NCI-H1048 (cell line): ENCODE data around the gene FRMD4A.

Experiments used
- DNase-seq: peaks from one replicate; lab custom pipeline; 2025; lab: John Stamatoyannopoulos, UW

The FRMD4A gene

DNA sequence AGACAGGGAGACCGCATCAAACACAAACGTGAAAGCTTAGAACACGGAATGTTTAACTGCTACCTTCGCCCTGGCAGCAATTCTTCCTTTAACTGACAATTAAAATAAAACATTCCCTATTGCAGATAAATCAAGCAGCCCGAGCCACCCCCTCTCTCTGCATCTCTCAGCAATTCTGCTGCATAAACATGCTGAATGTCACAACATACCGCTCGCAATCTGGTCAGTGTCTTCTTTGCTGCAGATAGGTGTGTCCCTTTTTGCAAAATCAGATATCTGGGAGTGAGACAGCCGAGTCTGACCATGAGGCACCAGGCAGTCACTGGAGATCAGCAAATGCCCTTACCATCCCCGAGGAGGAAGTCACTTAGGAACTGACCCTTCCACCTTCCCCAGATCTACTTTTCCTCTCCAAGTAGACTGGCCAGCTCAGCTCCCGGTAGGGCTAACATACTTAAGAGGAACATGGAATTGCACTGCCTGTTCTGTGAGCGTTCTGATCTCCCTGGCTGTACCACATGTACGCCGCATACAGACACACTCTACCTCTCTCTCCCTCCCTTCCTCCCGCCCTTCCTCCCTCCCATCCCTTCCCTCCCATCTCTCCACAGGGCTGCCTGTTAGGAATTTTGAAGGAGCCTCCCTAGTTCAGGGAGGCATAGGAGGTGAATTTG is at the start of gene FRMD4A:
Gene FRMD4A, minus strand, starts transcription at position 537 of the 674 bp plus-strand sequence.
- no peak for DNase-seq

DNA sequence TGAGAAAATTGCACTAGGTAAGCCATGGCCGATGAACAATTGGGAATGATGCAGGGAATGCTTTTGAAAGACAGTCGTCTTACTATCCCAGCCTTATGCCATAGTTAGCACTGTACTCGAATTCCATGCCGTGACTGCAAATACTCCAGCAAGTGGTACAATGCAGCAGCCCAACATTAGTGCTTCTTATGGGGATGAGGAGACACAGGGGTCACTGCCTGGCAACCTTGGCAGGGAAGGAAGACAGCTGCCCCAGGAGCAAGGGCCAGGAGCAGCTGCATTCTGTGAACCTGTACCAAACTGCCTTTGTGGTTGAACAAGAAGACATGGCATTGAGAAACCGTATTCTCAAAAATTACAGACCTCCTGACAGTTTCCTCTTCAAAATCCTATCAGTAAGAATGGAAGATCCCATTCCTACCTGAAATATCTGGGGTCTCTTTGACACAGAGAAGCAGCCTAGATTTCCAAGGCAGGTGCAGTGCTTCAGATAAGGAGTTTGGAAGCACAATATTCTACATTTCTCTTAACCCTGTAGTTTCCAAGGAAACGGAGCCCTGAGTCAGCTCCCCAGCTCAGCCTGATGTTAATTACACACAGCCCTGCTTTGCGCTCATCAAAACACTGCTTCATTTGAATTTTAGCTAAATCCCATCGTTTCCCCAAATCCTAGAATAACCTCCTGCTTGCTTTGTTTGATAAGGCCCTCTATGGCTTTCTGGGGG is 49.0 kb upstream of the FRMD4A start:
- DNase-seq: no peak

DNA sequence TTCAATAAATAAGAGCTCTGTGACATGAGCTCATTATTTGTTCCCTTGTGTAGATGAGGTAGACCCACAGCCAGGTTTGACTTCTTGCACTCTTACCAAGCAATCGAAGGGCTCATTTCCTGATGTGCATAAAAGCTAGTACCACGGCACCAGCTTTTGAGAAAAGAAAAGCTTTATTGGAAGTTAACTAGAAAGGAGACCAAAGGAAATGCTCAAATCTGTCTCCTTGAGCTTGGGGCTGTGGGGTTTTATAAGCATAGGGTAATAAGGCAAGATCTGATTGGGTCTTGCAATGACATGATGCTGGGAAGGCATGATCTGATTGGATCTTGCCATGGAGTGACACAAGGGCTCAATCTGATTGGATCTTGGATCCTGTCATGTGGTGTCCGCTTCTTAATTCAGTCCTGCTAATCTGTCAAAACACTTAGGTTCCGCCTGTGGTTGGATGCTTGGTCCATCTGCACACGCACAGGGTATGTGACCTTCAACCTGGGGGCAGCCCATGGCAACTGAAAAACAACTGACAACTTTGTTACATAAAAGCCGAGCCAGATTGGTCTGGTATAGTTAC is 47.8 kb upstream of the FRMD4A start:
- no peak for DNase-seq

DNA sequence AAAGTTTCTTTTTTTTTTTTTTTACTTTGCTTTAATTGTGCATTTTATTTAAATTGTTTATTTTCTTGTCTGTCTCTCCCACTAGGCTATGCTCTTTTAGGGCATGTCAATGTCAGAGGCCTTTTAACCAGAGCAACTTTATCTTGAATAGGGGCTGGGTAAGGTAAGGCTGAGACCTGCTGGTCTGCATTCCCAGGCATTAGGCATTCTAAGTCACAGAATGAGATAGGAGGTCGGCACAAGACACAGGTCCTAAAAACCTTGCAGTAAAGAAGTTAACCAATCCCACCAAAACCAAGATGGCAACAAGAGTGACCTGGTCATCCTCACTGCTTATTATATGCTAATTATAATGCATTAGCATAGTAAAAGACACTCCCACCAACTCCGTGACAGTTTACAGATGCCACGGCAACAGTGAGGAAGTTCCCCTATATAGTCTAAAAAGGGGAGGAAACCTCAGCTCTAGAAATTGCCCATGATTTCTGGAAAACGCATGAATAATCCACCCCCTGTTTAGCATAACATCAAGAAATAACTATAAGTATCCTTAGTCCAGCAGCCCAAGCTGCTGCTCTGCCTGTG is 47.0 kb upstream of the FRMD4A start:
- DNase-seq: no peak

DNA sequence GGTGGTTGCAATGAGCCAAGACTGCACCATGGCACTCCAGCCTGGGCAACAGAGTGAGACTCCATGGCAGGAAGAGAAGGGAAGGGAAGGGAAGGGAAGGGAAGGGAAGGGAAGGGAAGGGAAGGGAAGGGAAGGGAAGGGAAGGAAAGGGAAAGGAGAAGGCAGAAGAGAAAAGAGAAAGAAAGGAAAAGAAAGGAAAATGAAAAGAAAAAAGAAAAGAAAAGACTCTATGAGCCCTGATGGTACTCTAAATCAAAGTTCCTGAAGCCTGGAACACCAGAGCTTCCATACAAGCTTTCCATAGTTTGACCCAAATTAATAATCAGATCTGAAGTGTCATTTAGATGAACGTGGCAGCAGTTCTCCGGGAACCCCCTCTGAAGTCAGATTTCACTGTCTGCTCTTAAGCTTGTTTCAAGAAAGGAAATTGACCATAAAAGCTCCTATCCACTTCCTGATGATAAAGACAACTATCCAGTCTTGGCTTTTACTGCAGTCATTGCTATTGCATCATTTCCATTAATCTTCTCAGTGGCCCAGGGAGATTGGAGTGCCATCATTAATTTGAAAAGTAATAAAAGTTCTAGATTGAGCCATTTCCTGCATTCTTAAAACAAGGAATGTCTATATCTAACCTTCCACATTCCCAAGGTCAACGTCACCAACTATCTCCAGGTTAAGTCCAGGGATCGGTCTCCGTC is 44.2 kb upstream of the FRMD4A start:
- DNase-seq: no peak

DNA sequence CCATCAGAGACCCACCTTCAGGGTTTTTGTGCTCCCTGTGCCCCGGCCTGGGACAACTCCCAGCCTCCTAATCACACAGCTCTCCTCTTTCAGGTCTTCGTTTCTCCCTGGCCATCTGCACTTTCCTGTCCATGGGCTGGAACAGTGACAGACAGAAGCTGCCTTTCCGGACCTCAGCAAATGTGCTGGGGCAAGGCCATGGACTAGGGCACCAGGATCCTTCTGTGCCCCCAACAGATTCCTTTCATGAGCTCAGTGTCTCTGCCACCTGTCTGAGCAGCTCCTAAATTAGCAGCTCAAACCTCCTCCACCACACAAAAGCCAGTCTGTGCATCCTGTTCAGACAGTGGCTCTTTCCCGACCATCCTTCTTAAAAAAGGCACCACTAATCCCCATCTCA is 41.9 kb upstream of the FRMD4A start:
- no peak for DNase-seq

DNA sequence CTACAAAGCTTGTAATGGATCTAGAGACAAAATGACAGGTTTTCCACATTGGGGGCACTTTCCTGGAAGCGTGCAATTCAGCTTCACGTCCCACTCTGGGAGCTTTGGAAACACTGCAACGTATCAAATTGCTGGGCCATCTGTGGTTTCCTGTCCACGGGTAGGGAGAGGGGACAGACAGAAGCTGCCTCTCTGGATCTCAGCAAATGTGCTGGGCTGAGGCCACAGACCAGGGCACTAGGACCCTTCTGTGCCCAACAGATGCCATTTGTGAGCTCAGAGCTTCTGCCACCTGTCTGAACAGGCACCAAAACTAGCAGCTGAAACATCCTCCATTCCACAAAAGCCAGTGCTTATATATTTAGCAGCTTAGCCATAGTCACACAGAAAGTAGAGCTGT is 40.9 kb upstream of the FRMD4A start:
- no peak for DNase-seq

DNA sequence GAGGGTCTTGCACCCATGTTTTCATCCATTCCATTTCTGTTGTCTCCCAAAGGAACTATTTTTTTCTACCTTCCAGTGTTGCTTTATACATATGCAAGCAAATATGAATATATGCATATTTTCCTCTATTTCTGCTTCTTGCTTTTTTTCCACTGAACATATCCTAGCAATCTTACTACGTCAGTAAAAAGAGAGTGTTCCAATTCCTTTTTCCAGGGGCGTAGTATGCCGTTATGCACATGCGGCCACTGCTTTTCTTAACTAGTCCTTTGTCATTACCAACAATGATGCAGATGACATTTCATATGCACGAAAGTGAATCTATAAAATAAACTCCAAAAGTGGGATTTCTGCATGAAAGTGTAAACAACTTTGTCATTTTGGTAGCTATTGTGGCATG is 40.2 kb upstream of the FRMD4A start:
- DNase-seq: no peak

DNA sequence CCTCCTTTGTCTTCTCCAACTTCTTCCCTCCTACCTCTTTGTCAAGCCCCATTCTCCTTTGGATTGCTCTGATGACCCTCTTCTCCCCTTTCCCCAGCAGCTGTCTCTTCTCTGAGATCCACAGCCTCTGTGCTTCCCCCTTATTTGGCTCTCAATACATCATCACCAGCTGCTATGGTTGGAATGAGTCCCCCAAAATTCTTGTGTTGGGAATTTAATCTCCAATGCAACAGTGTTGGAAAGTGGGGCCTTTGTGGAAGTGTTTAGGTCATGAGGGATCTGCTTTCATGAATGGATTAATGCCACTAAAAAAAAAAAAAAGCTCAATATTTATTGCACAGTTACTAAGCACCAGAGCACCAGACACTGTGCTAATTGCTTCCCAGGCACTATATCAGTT is 39.2 kb upstream of the FRMD4A start:
- no peak for DNase-seq

DNA sequence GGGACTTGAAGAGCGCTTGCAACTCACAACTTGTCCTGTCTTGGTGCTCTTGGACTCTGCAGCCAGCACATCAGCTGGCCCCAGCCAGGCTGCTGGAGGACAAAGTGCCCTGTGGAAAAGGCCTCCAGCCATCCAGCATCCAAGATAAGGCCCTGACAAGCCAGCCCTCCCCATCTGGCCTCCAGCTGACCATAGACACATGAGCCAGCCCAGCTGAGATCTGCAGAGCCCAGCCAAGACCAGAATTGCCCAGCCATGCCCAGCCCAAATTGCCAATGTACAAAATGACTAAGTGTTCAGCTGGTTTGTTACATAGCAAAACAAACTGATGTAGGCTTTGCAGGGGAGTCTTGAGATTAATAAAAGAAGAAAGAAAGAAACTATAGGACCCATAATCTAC is 36.0 kb upstream of the FRMD4A start:
- no peak for DNase-seq

DNA sequence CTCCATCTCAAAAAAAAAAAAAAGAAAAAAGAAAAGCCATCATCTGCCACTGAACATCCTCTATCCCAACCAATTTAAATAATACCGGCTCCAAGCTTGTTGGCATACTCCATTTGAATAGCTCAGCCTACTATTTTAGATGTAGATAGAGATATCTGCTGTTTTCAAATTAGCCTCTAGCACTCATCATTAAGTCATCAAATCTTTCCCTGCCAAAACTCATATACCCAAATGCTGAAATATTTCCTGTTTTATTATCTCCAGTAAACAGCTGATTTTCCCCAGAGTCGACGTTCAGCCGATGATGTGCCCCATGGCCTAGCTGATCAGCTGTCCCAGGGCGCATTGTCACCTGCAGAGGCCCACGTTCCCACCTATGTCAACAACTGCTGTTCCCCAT is 34.5 kb upstream of the FRMD4A start:
- no peak for DNase-seq

DNA sequence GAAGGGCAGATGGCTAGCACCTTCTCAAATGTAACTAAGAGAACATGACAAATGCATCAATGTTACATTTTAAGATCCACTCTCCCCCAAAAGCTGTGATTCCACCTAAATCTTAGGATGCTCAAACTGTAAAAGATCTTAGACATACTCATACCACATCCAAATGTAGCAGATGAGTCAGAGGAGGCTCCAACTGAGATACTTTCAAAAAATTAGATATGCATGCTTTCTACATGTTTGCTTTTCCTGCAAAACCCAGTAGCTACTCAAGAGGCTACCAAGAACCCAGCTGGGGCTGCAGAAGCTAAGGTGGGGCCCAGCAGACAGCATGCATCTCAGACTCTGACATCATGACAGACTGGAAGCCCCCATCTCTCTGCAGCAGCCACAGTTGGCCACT is 31.4 kb upstream of the FRMD4A start:
- DNase-seq: no peak

DNA sequence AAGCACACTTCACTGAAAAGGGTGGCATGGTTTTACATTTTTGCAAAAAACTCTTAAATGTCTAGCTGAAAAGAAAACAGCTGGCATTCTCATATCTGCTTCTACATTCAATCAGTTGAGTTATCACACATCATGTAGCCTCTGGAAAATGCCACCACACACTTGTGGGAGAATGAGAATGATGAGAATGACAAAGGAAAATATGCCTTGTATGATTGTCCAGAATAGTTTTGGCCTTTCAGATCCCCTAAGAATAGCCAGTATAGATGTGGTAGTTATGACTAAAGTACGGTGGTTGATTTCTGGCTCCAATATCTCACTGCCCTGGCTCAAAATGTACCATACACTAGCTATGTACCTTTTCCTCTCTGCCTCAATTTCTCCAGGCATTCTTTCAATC is 30.2 kb upstream of the FRMD4A start:
- no peak for DNase-seq

DNA sequence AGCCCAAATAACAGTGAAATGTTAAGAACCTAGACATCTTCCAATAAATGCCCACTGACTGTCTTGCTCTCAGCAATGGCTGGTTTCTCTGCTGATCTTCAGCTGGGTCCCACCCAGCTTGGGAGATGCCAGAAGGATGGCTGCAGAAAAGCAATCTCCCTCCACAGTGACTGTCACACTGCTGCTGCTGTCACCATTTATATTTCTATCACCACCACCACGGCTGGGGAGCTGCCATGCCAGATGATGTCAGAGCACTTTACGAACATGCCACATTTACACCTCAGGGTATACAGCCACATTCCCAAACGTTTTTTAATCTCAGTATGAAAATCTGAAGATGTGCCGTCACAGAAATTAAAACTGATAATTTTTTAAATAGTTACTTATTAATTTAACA is 29.8 kb upstream of the FRMD4A start:
- DNase-seq: no peak

DNA sequence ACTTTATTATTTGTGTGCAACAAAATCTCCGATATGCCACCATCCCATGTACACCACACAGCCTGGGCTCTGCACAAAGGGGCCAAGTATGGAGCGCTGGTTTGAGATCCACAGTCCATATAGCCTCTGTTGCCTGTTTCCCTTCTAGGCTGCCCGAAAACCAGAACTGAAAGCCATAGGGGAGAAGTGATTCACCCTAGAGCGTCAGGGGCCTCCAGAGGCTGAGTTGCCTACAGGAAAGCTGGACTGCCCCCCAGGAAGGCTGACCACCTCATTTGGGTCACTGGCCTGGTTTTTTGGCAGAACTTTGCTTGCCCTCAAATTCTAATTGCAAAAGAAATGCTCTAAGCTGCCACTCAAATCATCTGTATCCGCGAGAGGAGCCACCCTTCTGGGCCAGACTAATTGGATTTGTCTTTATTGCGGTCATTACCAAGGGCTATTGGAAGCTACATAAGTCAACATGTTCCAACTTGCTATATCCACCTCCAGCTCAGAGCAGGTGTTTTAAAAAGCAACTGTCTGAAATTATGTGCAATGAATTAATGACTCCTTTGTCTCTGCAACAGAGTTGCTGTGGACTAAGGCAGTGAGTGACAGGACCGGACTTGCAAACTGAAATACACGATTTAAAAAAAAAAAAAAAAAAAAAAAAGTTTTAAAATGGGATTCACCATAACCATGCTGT is 28.3 kb upstream of the FRMD4A start:
- DNase-seq: no peak

DNA sequence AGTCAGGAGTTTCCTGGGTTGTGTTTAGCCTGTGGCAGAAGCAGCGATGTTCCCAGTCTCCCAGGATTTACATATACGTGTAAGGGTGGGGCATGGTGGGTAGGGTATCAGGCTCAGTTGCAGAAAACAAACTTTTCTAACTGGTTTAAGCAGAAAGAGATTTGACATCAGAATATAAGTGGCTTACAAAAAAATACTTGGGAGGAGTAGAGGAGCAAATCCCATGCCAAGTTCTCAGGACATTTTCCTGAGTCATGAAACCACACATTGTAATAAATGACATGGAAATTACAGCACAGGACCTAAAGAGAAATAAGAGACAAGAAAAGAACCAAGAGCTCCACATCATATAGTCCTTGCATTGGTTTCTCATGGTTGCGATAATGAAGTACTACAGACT is 26.2 kb upstream of the FRMD4A start:
- no peak for DNase-seq

DNA sequence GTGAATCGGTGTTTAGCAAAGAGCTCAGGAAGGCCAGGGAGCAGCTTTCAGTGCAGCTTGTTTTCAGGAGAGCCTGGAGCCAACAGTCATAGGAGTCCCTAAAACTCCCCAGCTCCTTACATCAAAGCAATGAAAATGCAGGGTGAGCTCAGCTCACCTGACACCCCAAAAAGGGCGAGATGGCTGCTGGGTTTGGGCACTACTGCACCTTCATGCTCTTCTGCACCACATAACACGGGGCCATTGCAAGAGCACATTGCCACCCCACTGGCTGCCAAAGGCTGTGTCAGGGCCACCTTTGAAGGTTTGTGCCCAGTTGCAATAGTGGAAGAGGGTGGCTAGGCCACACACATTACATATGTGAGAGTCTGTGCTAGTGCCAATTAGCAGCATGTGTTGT is 25.0 kb upstream of the FRMD4A start:
- no peak for DNase-seq

DNA sequence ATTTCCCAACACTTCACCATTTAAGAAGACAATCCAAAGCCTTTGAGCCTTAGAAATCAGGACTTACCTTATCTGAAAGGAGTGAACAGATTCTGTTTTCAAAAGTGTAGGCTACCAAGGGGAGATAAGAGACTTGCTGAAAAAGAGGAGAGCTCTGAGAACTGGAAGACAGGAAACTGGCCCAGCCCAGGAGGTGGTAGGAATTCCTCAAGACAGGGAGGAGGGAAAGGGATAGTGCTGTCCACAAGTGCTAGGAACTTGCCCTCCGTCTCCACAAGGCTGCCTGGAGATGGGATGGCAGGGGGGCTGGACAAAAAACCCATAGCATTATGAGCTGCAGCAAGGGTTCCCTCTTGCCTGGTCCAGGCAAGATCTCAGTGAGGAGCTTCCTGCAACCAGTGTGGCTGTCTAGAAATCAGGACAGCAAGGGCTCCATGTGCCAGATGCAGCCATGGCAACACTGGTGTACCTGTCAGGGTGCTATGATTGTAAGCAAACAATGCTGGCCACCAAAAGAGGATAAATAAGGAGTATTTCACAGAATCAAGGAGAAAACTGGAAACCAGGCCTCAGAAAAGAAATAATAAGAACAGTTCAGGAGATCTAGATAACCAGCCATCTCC is 22.7 kb upstream of the FRMD4A start:
- no peak for DNase-seq

DNA sequence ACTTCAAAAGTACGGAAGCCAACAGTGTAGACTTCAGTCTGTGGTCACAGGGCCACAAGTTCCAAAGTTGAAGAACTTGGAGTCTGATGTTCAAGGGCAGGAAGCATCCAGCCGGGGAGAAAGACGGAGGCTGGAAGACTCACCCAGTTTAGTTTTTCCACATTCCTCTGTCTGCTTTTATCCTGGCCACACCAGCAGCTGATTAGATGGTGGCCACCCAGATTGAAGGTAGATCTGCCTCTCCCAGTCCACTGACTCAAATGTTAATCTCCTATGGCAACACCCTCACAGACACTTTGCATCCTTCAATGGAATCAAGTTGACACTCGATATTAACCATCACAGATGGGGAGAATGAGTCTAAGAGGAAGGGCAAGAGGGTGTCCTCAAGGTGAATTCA is 19.3 kb upstream of the FRMD4A start:
- DNase-seq: no peak

DNA sequence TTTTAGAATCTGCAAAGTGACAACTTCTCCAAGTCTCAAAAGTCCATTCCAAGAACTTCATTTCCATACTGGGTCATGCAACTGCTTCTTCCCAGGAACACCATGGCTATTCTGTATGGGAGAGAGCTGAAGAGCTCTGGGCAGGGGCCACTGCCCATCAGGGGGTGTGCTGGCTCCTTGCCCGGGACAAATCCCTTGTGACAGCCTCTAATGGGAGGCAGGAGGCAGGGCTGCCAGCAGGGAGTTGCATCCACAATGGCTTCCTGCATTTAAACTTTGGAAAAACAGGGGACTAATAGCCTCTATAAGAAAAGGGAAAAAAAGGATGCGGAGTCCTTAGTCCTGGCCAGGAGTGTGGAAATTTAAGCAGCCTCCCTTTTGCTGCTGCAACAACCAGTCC is 18.4 kb upstream of the FRMD4A start:
- DNase-seq: no peak

DNA sequence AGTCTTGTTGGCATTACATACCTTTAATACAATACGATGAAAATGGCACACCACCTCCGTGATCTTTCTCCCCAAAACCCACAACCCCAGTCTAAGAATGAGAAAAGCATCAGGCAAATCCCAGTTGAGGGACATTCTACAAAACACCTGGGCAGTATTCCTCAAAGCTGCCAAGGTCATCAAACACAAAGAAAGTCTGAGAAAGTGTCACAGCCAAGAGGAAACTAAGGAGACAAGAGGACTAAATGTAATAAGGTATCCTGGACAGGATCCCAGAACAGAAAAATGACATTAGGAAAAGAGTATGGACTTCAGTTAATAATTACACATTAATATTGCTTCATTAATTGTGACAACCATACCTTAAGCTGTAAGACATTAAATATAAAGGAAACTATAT is 14.5 kb upstream of the FRMD4A start:
- no peak for DNase-seq
